IMR-90 (cell line): Measurements from ENCODE around the gene MACF1. TPM values are rescaled to one million over a fixed set of nuclear protein-coding genes. Genes with fewer than 3 reads are reported as not detected.

Experiments used
- ATAC-seq: fragments of 200-7000 bp; cut with Tn5 transposase; 2 replicates; pipeline ENCODE4 v1.9.1; 2020; ENCODE audit warnings: low read depth, mild to moderate bottlenecking, moderate library complexity
- BruUV-seq: library from RNA; stranded (reverse); fragments of 400-500 nt; replicated peaks from 2 replicates; lab custom pipeline; 2021; lab: Mats Ljungman, UMichigan
- CTCF ChIA-PET: fragments of 300-600 bp; formaldehyde crosslinking; extraction: SDS; loops from one replicate; lab custom pipeline; 2021; ENCODE audit warnings: antibody characterized with exemption; lab: Yijun Ruan, JAX
- POLR2A ChIA-PET: fragments of 300-600 bp; sonication (Branson Sonifier 250); formaldehyde crosslinking; loops from one replicate; lab custom pipeline; 2022; ENCODE audit warnings: antibody characterized with exemption; ENCODE audit not compliant: unreplicated experiment; lab: Charles Lee
- DNase-seq: peaks from one replicate; pipeline ENCODE4 v3.0.0; 2013
- H2AFZ ChIP-seq: replicated peaks from 2 replicates; pipeline ENCODE3; 2013; ENCODE audit warnings: low read length, mild to moderate bottlenecking; ENCODE audit not compliant: poor library complexity
- H2AK5ac ChIP-seq: 2 replicates; pipeline ENCODE4 v1.6.1; 2013; ENCODE audit warnings: low read depth, low read length, inconsistent platforms
- H2AK9ac ChIP-seq: replicated peaks from 2 replicates; pipeline ENCODE3; 2013; ENCODE audit warnings: mild to moderate bottlenecking, low read depth, low read length, moderate library complexity; ENCODE audit not compliant: poor library complexity
- H2BK120ac ChIP-seq: 2 replicates; pipeline ENCODE4 v1.6.1; 2013; ENCODE audit warnings: low read depth, low read length, inconsistent platforms
- H2BK15ac ChIP-seq: 3 replicates; pipeline ENCODE4 v1.6.1; 2013; ENCODE audit warnings: low read depth, low read length, inconsistent platforms
- H2BK20ac ChIP-seq: 2 replicates; pipeline ENCODE4 v1.6.1; 2013; ENCODE audit warnings: low read depth, mild to moderate bottlenecking, inconsistent platforms, low read length, moderate library complexity
- H2BK5ac ChIP-seq: 2 replicates; pipeline ENCODE4 v1.6.1; 2013; ENCODE audit warnings: mild to moderate bottlenecking, low read depth, low read length, inconsistent platforms; ENCODE audit not compliant: poor library complexity, severe bottlenecking
- H3K14ac ChIP-seq: replicated peaks from 2 replicates; pipeline ENCODE4 v1.6.1; 2013; ENCODE audit warnings: low read depth, low read length, inconsistent platforms
- H3K18ac ChIP-seq: 2 replicates; pipeline ENCODE4 v1.6.1; 2013; ENCODE audit warnings: low read depth, low read length, control low read depth
- H3K23ac ChIP-seq: 2 replicates; pipeline ENCODE4 v1.6.1; 2013; ENCODE audit warnings: low read depth, low read length, inconsistent platforms
- H3K27ac ChIP-seq: 2 replicates; pipeline ENCODE4 v1.5.1; 2013; ENCODE audit warnings: mild to moderate bottlenecking, control low read depth, low read length; ENCODE audit not compliant: insufficient read depth
- H3K27me3 ChIP-seq: 2 replicates; pipeline ENCODE4 v1.6.1; 2013; ENCODE audit warnings: low read length; ENCODE audit not compliant: control insufficient read depth, insufficient read depth
- H3K36me3 ChIP-seq: 2 replicates; pipeline ENCODE4 v1.6.1; 2013; ENCODE audit warnings: low read length, mixed read lengths; ENCODE audit not compliant: control insufficient read depth, insufficient read depth
- H3K4ac ChIP-seq: 2 replicates; pipeline ENCODE4 v1.6.1; 2013; ENCODE audit warnings: low read depth, low read length, inconsistent platforms
- H3K4me1 ChIP-seq: 2 replicates; pipeline ENCODE4 v1.6.1; 2013; ENCODE audit warnings: low read length, mixed read lengths; ENCODE audit not compliant: control insufficient read depth, insufficient read depth
- H3K4me2 ChIP-seq: 2 replicates; pipeline ENCODE4 v1.6.1; 2013; ENCODE audit warnings: low read depth, mild to moderate bottlenecking, control low read depth, low read length, moderate library complexity
- H3K4me3 ChIP-seq: 2 replicates; pipeline ENCODE4 v1.5.1; 2013; ENCODE audit warnings: low read depth, mild to moderate bottlenecking, control low read depth, low read length, moderate library complexity; ENCODE audit not compliant: insufficient read depth
- H3K56ac ChIP-seq: 2 replicates; pipeline ENCODE4 v1.6.1; 2013; ENCODE audit warnings: low read length, inconsistent platforms; ENCODE audit not compliant: insufficient read depth; ENCODE audit errors: extremely low read depth
- H3K79me1 ChIP-seq, 2 experiments: 2 replicates each; pipeline ENCODE4 v1.6.1; 2013; ENCODE audit warnings: low read length in 2 of 2, inconsistent platforms in 1 of 2, low read depth in 1 of 2
- H3K9ac ChIP-seq: 2 replicates; pipeline ENCODE4 v1.6.1; 2013; ENCODE audit warnings: low read depth, low read length, control low read depth
- H3K9me1 ChIP-seq: 2 replicates; pipeline ENCODE4 v1.6.1; 2013; ENCODE audit warnings: low read length, inconsistent platforms; ENCODE audit not compliant: insufficient read depth
- H3K9me3 ChIP-seq: 2 replicates; pipeline ENCODE4 v1.6.1; 2013; ENCODE audit warnings: low read length; ENCODE audit not compliant: control insufficient read depth, insufficient read depth
- H4K20me1 ChIP-seq: 2 replicates; pipeline ENCODE4 v1.6.1; 2013; ENCODE audit warnings: low read length, inconsistent platforms; ENCODE audit not compliant: insufficient read depth
- H4K5ac ChIP-seq: 2 replicates; pipeline ENCODE4 v1.6.1; 2013; ENCODE audit warnings: mild to moderate bottlenecking, low read depth, low read length, control low read depth
- H4K8ac ChIP-seq, 2 experiments: 2 replicates each; pipeline ENCODE4 v1.6.1; 2013; ENCODE audit warnings: low read depth in 2 of 2, low read length in 2 of 2, control low read depth in 1 of 2, inconsistent platforms in 1 of 2
- H4K91ac ChIP-seq: 2 replicates; pipeline ENCODE4 v1.6.1; 2013; ENCODE audit warnings: low read depth, low read length, inconsistent platforms; ENCODE audit not compliant: insufficient read depth
- CEBPB ChIP-seq: IDR thresholded peaks from 2 replicates; pipeline ENCODE4 v1.6.1; 2012; ENCODE audit warnings: low read depth, low read length, improper control_type of control experiment
- SMC3 ChIP-seq: fragments of 150-350 bp; IDR thresholded peaks from 2 replicates; pipeline ENCODE4 v1.6.1; 2016; ENCODE audit warnings: low read depth, mild to moderate bottlenecking, antibody characterized with exemption, low read length, moderate library complexity
- WGBS, 2 experiments: methylation state at CpG; one replicate each; pipeline versions ENCODE4 v1.1.5 to v1.1.7; 2013; ENCODE audit warnings: missing lambda C conversion rate in 2 of 2; ENCODE audit not compliant: insufficient read length in 1 of 2; ENCODE audit errors: extremely low coverage in 2 of 2; 5-methylcytosine and 5-hydroxymethylcytosine counted together
- dilution Hi-C: fragments of 300-500 bp; cut with HindIII; formaldehyde crosslinking; loops from one replicate; pipeline ENCODE4 v1.14.3; 2018; ENCODE audit warnings: low sequenced_read_pairs; ENCODE audit not compliant: unreplicated experiment
- in situ Hi-C: fragments of 300-500 bp; cut with MboI; formaldehyde crosslinking; loops from 3 replicates; pipeline ENCODE4 v1.14.3; 2019; ENCODE audit warnings: low sequenced_read_pairs, inconsistent platforms, mixed read lengths
- intact Hi-C: fragments of 100-400 bp; cut with micrococcal nuclease; formaldehyde crosslinking; loops from 2 replicates; pipeline ENCODE4 v1.10.0; 2022
- polyA plus RNA-seq, 3 experiments: library from polyadenylated mRNA; depleted of rRNA; stranded (reverse); fragments of >200 nt; gene quantifications; 2 replicates each; pipeline ENCODE4 v1.2.3, GENCODE V29; 2012; ENCODE audit warnings: low replicate concordance in 1 of 3
- total RNA-seq: library from RNA; depleted of rRNA; stranded (reverse); fragments of >200 nt; gene quantifications from 2 replicates; pipeline ENCODE4 v1.2.3, GENCODE V29; 2012

The MACF1 gene
- total and polyA plus RNA-seq, 2 of the 4 experiments (the other 2 are of a cell fraction) = 67.6 to 369 TPM

DNA sequence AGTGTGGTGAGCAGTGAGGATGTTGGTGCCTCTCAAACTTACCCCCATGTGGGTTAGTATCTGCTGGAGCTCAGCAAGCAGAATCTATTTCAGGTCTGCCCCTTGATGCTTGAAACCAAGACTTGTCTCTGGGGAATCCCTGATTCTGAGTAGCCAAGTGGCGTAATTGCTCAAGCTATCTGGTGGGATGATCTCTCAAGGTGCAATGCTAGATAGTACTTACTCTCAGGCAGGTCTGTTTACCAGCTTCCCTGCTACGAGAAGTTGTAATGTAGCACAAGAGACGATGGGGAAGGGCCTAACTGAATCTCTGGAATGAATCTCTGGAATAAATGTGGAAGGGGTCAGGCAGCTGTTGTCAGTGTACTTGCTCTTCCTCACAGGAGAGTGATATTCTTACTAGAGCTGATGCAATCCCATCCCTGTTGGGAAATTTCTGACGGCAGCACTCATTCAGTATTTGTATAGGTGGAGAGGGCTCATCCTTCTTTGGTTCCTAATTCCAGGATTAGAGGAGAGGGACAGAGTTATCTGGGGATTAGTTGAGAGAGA is 65.4 kb downstream of the MACF1 start:
- dilution Hi-C loops (no loop called here), in situ Hi-C loops (no loop called here), intact Hi-C loops (no loop called here)
- Histone ChIP-seq H2BK20ac (peak overlapping the region; percentile 48; the same call in 1 of the 2 replicates), H4K8ac (peak overlapping the region in 1 of 2 experiments; percentile 70; a peak in 2 of 4 replicates), H4K20me1 (peaks cover 82% of the 10 kb centered on the region), H3K27me3 (no peaks in the 10 kb centered on the region), H3K36me3 (peaks cover 5% of the 10 kb centered on the region), H4K91ac (peak overlapping the region; percentile 58), H3K4ac (peak overlapping the region; percentile 78), H3K9me1 (peaks cover 31% of the 10 kb centered on the region), H2AK5ac (peak overlapping the region; percentile 14; the same call in 1 of the 2 replicates), H3K79me1 (peaks cover 39 to 80% of the 10 kb centered on the region in 2 experiments), H3K23ac (peak overlapping the region; percentile 91; the same call in 1 of the 2 replicates), H3K4me1 (peaks cover 19% of the 10 kb centered on the region), H2BK5ac (peak overlapping the region; percentile 60), H3K18ac (peak overlapping the region; percentile 78), H3K27ac (peak overlapping the region; percentile 42; the same call in 1 of the 2 replicates), H3K9me3 (no peaks in the 10 kb centered on the region), H3K4me2 (peak overlapping the region; percentile 74), H2BK120ac (peak overlapping the region; percentile 55), H3K9ac (peak overlapping the region; percentile 55), H2BK15ac (peak overlapping the region; percentile 66; the same call in 2 of the 3 replicates), H2AFZ (no peak overlapping the region), H4K5ac (peak overlapping the region; percentile 58), H3K56ac (peak overlapping the region; percentile 18; the same call in 1 of the 2 replicates), H3K14ac (peak overlapping the region; percentile 77), H2AK9ac (no peak overlapping the region), H3K4me3 (0 out of 2 replicates have a peak overlapping the region, but pooled peaks have one; percentile 10)
- ATAC-seq = peak; percentile 13
- POLR2A ChIA-PET = no interaction called here
- no peak for TF ChIP-seq SMC3
- TF ChIP-seq CEBPB = peak; percentile 93
- peak; percentile 82 for DNase-seq
- BruUV-seq = no TSS peak
- WGBS, 2 experiments = 57% methylated on average over 2 of the region's 4 CpGs; no CpG with 5 or more reads in 1 of the 2 experiments
- CTCF ChIA-PET = no interaction called here
